ENCODE data around the gene SMYD2.

SMYD2 gene

DNA sequence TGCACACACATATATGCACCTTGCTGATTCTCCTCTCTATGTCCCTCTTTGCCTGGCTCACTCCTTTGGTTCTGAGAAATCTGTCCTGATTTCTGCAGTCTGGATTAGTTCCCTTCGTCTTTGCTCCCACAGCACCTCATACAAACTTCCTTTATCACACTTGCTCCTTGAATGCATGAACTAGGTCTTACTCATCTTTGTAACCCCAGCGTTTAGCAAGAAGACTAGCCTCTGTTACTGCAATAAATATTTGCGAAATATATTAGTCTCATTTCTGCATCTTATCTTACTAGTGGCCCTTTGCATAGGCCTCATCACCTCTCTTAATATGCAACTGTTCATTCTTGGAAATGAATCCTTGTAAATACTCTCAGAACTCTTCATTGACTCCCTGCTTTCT is 11.4 kb downstream of the SMYD2 start:
- no peak overlapping the region for H2AFZ ChIP-seq
- no peaks in the 10 kb centered on the region for H3K79me2 ChIP-seq
- H3K4me3 ChIP-seq (ENCODE audit: low read depth, low read length): no peak overlapping the region
- H3K4me2 ChIP-seq (ENCODE audit: low read length): no peak overlapping the region
- no peak overlapping the region for H3K9ac ChIP-seq
- TF ChIP-seq, protein P1, sequence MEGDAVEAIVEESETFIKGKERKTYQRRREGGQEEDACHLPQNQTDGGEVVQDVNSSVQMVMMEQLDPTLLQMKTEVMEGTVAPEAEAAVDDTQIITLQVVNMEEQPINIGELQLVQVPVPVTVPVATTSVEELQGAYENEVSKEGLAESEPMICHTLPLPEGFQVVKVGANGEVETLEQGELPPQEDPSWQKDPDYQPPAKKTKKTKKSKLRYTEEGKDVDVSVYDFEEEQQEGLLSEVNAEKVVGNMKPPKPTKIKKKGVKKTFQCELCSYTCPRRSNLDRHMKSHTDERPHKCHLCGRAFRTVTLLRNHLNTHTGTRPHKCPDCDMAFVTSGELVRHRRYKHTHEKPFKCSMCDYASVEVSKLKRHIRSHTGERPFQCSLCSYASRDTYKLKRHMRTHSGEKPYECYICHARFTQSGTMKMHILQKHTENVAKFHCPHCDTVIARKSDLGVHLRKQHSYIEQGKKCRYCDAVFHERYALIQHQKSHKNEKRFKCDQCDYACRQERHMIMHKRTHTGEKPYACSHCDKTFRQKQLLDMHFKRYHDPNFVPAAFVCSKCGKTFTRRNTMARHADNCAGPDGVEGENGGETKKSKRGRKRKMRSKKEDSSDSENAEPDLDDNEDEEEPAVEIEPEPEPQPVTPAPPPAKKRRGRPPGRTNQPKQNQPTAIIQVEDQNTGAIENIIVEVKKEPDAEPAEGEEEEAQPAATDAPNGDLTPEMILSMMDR (IDR thresholded peaks at IDR 0.05): no peak
- no peaks in the 10 kb centered on the region for H3K4me1 ChIP-seq
- H3K9me3 ChIP-seq (ENCODE audit: control insufficient read depth, low read length): no peaks in the 10 kb centered on the region
- no peak overlapping the region for H3K27ac ChIP-seq
- no peaks in the 10 kb centered on the region for H3K27me3 ChIP-seq (ENCODE audit: control insufficient read depth, insufficient read depth, low read length)
- H3K36me3 ChIP-seq (ENCODE audit: control insufficient read depth, insufficient read depth, low read length): no peaks in the 10 kb centered on the region

DNA sequence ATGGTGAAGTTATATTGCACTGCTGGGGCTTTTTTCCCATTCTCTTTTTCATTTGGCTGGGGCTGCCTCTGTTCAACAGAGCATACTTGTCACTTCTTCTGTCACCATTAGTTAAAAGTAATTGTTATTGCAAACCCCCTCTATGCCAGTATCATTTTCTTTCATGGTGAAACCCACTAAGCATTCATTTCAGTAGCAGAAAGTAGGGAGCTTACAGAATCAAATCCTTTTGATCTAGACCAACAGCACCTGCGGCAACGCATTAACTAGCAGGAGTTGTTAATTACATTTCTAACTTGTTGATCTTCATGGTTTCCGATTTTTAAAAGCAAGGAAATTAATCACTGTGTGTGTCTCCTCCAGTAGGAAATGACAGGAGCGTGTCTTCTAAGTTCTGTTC is 15.0 kb downstream of the SMYD2 start:
- TF ChIP-seq, protein P1 (IDR thresholded peaks at IDR 0.05): no peak

DNA sequence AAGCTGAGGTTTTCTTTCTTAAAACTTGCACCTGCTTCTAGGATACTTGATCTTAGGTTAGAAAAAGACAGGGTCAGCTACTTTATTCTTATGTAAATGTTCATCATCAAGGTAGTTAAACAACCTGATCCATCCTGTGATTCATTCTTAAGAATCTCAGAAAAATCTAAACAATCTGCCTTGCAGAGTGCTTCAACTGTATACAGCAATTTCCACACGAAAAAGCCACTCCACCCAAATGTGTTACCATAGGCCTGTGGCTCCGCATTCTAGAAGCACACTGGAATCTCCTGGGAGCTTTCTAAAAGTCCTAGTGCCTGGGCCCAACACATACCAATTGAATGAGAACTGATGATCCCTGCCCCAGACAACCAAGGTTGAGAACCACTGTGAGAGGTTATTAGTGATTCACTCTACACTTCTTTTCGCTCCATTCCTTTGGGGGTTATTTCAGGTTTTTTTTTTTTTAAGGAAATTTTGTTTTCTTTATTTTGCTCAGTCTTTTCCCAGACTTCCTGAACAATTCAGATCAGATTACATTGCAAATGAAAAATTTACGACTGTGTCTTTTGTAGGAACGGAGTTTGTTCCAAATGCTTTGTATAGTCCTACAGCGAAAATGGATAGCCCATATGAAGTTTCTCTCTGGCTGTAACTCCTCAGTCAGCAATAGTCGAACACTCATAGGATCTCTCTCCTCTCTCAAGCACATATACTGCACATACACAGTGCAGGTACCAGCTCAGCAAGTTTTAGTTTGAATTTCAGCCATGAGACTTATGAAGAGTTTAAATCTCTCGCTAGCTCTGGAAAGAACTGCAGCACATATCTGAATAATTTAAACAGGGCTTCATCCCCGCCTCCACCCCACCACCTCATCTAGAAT is 16.1 kb downstream of the SMYD2 start:
- H3K27ac ChIP-seq: no peak overlapping the region
- H3K4me3 ChIP-seq (ENCODE audit: low read depth, low read length): no peak overlapping the region
- TF ChIP-seq, protein P1 (IDR thresholded peaks at IDR 0.05): no peak

More for the DNA sequence above, 15.0 kb downstream of the SMYD2 start:
- no peak overlapping the region for H3K4me2 ChIP-seq (ENCODE audit: low read length)
- H3K79me2 ChIP-seq: no peaks in the 10 kb centered on the region
- no peaks in the 10 kb centered on the region for H3K9me3 ChIP-seq (ENCODE audit: control insufficient read depth, low read length)
- no peaks in the 10 kb centered on the region for H3K27me3 ChIP-seq (ENCODE audit: control insufficient read depth, insufficient read depth, low read length)
- no peak overlapping the region for H3K9ac ChIP-seq
- H3K36me3 ChIP-seq (ENCODE audit: control insufficient read depth, insufficient read depth, low read length): no peaks in the 10 kb centered on the region
- H3K27ac ChIP-seq: no peak overlapping the region
- no peaks in the 10 kb centered on the region for H3K4me1 ChIP-seq
- no peak overlapping the region for H2AFZ ChIP-seq
- no peak overlapping the region for H3K4me3 ChIP-seq (ENCODE audit: low read depth, low read length)

DNA sequence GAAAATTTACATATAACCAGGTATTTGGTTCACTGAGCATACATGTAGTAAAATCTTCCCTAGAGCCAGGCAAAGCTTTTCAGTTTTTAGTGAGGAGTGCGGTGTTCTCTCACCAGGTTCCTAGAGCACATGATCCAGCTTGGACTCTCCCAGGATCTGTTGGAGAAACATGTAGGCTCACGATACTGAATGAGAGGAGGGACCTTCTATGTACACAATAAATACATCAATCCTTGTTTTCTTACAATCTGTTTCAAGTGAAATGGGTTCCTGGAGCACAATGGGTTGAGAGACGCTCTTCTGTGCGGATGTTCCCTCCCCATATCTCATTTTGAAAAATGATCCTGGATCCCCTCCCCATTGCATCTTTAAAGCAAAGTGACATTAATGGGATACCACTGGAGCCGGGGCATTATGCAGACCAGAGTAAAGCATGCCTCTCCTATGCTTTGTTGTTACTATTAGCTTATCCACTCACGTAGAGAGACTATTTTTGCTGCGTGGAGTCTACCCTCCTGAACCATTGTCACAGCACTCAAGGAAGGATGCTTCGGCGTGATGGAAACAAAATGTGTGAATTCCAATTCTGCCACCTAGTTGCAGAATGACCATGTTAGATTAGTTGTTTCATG is 19.3 kb downstream of the SMYD2 start:
- TF ChIP-seq, protein P1 (IDR thresholded peaks at IDR 0.05): no peak
- Histone ChIP-seq H3K27ac (no peak overlapping the region), H3K4me2 (ENCODE audit: low read length) (no peak overlapping the region), H3K27me3 (ENCODE audit: control insufficient read depth, insufficient read depth, low read length) (no peaks in the 10 kb centered on the region), H3K4me3 (ENCODE audit: low read depth, low read length) (no peak overlapping the region), H2AFZ (no peak overlapping the region), H3K9ac (no peak overlapping the region), H3K79me2 (no peaks in the 10 kb centered on the region), H3K9me3 (ENCODE audit: control insufficient read depth, low read length) (no peaks in the 10 kb centered on the region), H3K36me3 (ENCODE audit: control insufficient read depth, insufficient read depth, low read length) (no peaks in the 10 kb centered on the region), H3K4me1 (no peaks in the 10 kb centered on the region)

More for the DNA sequence above, 16.1 kb downstream of the SMYD2 start:
- H3K4me2 ChIP-seq (ENCODE audit: low read length): no peak overlapping the region
- no peaks in the 10 kb centered on the region for H3K4me1 ChIP-seq
- no peak overlapping the region for H2AFZ ChIP-seq
- no peaks in the 10 kb centered on the region for H3K79me2 ChIP-seq
- H3K36me3 ChIP-seq (ENCODE audit: control insufficient read depth, insufficient read depth, low read length): no peaks in the 10 kb centered on the region
- H3K27me3 ChIP-seq (ENCODE audit: control insufficient read depth, insufficient read depth, low read length): no peaks in the 10 kb centered on the region
- no peak overlapping the region for H3K9ac ChIP-seq
- H3K9me3 ChIP-seq (ENCODE audit: control insufficient read depth, low read length): no peaks in the 10 kb centered on the region
